ENCODE measurements around the gene ASB15. TPM values are rescaled to one million over a fixed set of nuclear protein-coding genes. Genes with fewer than 3 reads are reported as not detected.

Gene ASB15
- total and polyA plus RNA-seq, 7 donors = not detected

- intact Hi-C loops (cut with DNase I) = no loop called here
- WGBS, 2 donors = 77 to 81% methylated on average over 2 of the region's 2 CpGs
- Histone ChIP-seq H3K4me3 (no peak overlapping the region), H3K4me1 (no peaks in the 10 kb centered on the region), H3K27ac (no peak overlapping the region), H3K36me3 (no peaks in the 10 kb centered on the region), H3K27me3 (no peaks in the 10 kb centered on the region), H3K9me3 (no peaks in the 10 kb centered on the region)
- DNase-seq = no peak
- TF ChIP-seq EP300 (IDR thresholded peaks at IDR 0.05) = no peak
- TF ChIP-seq CTCF (IDR thresholded peaks at IDR 0.05) = no peak
- TF ChIP-seq POLR2AphosphoS5 (IDR thresholded peaks at IDR 0.05) = no peak
- no peak for TF ChIP-seq POLR2A (IDR thresholded peaks at IDR 0.05)
Measured at GRCh38 chr7:123649964-123650363, 48.3 kb downstream of the ASB15 start.

GRCh38 chr7:123650595-123650994 is 49.0 kb downstream of the ASB15 start:
- no peaks in the 10 kb centered on the region for H3K36me3 ChIP-seq
- H3K4me3 ChIP-seq = no peak overlapping the region
- WGBS, 2 donors = 80 to 81% methylated on average over 2 of the region's 2 CpGs
- H3K27me3 ChIP-seq = no peaks in the 10 kb centered on the region
- intact Hi-C loops (cut with DNase I) = no loop called here
- no peak overlapping the region for H3K27ac ChIP-seq
- no peak for DNase-seq
- no peak for TF ChIP-seq POLR2A (IDR thresholded peaks at IDR 0.05)
- TF ChIP-seq POLR2AphosphoS5 (IDR thresholded peaks at IDR 0.05) = no peak
- no peak for TF ChIP-seq EP300 (IDR thresholded peaks at IDR 0.05)
- TF ChIP-seq CTCF (IDR thresholded peaks at IDR 0.05) = no peak
- no peaks in the 10 kb centered on the region for H3K4me1 ChIP-seq
- H3K9me3 ChIP-seq = no peaks in the 10 kb centered on the region

DNA sequence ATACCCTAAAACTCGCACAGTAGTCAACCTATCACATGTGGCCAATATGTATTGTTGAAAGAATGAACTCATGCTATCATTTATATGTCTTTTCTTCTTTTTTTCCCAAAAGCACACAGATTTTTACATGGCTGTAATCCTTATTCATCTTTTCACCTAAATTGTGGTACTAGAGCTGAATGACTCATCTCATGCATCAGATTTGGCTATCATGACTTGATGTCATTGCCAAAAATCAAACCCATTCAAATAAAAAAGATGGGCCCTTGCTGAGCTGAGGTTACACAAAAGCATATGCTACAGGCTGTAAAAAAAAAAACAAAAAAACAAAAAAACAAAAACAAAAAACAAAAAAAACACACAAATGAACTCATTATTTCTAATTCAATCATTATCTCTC is 50.8 kb downstream of the ASB15 start:
- 95 to 97% methylated on average over 1 of the region's 1 CpG for whole genome bisulfite sequencing, 2 donors
- no peak overlapping the region for H3K4me3 ChIP-seq
- intact Hi-C loops (cut with DNase I) = no loop called here

GRCh38 chr7:123653162-123653561 is 51.5 kb downstream of the ASB15 start:
- TF ChIP-seq CTCF (IDR thresholded peaks at IDR 0.05) = no peak
- TF ChIP-seq POLR2AphosphoS5 (IDR thresholded peaks at IDR 0.05) = no peak
- TF ChIP-seq POLR2A (IDR thresholded peaks at IDR 0.05) = no peak
- no peak for TF ChIP-seq EP300 (IDR thresholded peaks at IDR 0.05)
- DNase-seq = no peak
- 85 to 89% methylated on average over 6 of the region's 6 CpGs for WGBS, 2 donors
- Histone ChIP-seq H3K4me1 (no peaks in the 10 kb centered on the region), H3K36me3 (no peaks in the 10 kb centered on the region), H3K9me3 (no peaks in the 10 kb centered on the region), H3K27ac (no peak overlapping the region), H3K4me3 (no peak overlapping the region), H3K27me3 (no peaks in the 10 kb centered on the region)
- intact Hi-C loops (cut with DNase I) = no loop called here

More for the DNA sequence above, 50.8 kb downstream of the ASB15 start:
- TF ChIP-seq POLR2AphosphoS5 (IDR thresholded peaks at IDR 0.05) (no peak), EP300 (IDR thresholded peaks at IDR 0.05) (no peak), POLR2A (IDR thresholded peaks at IDR 0.05) (no peak), CTCF (IDR thresholded peaks at IDR 0.05) (no peak)
- H3K4me1 ChIP-seq = no peaks in the 10 kb centered on the region
- H3K27me3 ChIP-seq = no peaks in the 10 kb centered on the region
- no peak for DNase-seq
- no peak overlapping the region for H3K27ac ChIP-seq
- no peaks in the 10 kb centered on the region for H3K36me3 ChIP-seq
- no peaks in the 10 kb centered on the region for H3K9me3 ChIP-seq

DNA sequence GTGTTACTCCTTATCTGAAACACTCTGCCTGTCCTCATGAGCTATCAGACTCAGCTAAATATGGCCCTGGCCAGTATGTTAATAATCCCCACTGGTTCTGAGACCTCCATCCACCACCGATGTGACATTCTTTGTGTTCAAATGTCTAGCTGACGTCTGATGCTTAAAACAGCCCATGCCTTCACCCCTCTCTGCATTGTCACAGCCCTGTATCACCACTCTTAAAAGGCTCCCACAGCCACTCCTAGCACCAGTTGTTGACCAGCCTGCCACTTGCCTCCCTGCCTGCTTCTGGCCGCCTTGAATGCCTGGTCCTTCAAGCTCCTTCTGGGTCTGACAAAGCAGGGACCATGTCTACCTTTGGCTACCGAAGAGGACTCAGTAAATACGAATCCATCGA is 54.0 kb downstream of the ASB15 start, which contains the start of gene LMOD2:
Gene LMOD2, plus strand, starts transcription at position 253 of the 400 bp plus-strand sequence. Its CDS starts 98 bp downstream, at position 351.
- intact Hi-C loops (cut with DNase I) = no loop called here
- Histone ChIP-seq H3K36me3 (no peaks in the 10 kb centered on the region), H3K27ac (no peak within 1 kb of the TSS), H3K27me3 (no peaks in the 10 kb centered on the region), H3K4me3 (no peak within 1 kb of the TSS), H3K4me1 (no peaks in the 10 kb centered on the region), H3K9me3 (no peaks in the 10 kb centered on the region)
- TF ChIP-seq CTCF (IDR thresholded peaks at IDR 0.05) (no peak), POLR2A (IDR thresholded peaks at IDR 0.05) (no peak)
- 78 to 86% methylated on average over 6 of the region's 6 CpGs for WGBS, 2 donors
- no peak for DNase-seq

All from sigmoid colon (tissue), 7 donors.